Measurements from ENCODE around the gene NPTXR.

DNA sequence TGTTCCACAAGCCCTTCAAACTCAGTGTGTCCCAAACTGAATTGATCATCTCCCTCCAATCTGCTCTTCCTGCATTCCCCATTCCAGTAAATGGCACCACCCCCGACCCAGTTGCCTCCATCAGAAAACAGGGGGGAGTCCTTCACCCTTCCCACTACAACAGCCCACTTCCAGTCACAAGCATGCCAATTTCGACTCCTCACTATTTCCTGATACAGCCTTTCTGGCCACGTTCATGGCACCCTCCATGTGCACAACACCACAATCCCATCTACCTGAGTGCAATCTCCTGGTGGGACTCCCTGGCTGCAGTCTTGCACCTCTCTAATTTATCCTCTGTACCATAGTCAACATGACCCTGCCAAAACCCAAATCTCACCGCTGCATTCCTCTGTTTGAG, 48.3 kb downstream of the NPTXR start:
- TF ChIP-seq, protein P1, sequence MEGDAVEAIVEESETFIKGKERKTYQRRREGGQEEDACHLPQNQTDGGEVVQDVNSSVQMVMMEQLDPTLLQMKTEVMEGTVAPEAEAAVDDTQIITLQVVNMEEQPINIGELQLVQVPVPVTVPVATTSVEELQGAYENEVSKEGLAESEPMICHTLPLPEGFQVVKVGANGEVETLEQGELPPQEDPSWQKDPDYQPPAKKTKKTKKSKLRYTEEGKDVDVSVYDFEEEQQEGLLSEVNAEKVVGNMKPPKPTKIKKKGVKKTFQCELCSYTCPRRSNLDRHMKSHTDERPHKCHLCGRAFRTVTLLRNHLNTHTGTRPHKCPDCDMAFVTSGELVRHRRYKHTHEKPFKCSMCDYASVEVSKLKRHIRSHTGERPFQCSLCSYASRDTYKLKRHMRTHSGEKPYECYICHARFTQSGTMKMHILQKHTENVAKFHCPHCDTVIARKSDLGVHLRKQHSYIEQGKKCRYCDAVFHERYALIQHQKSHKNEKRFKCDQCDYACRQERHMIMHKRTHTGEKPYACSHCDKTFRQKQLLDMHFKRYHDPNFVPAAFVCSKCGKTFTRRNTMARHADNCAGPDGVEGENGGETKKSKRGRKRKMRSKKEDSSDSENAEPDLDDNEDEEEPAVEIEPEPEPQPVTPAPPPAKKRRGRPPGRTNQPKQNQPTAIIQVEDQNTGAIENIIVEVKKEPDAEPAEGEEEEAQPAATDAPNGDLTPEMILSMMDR (IDR thresholded peaks at IDR 0.05): no peak
- TF ChIP-seq POLR2A (IDR thresholded peaks at IDR 0.05): no peak

Data from lower leg skin (tissue), 3 donors.